Measurements from ENCODE around the gene MMEL1. TPM values are rescaled to one million over a fixed set of nuclear protein-coding genes. Genes with fewer than 3 reads are reported as not detected.

Gene MMEL1
- total RNA-seq, 3 donors from 2014 or later = 9.2 to 12.7 TPM; not detected in 1

GRCh38 chr1:2633366-2633935 is 635 bp upstream of the MMEL1 start:
- intact Hi-C loops (cut with DNase I; ENCODE audit: low total_unique reads) = no loop called here
- Histone ChIP-seq H3K27me3 (peaks cover 9 to 53% of the 10 kb centered on the region in 2 donors), H3K9me3 (peaks cover 7 to 11% of the 10 kb centered on the region in 2 donors), H3K36me3 (no peaks in the 10 kb centered on the region), H3K27ac (no peak overlapping the region), H3K4me1 (peaks cover 0 to 7% of the 10 kb centered on the region in 2 donors), H3K4me3 (no peak overlapping the region)
- TF ChIP-seq POLR2AphosphoS5 (IDR thresholded peaks at IDR 0.05) (no peak), POLR2A (IDR thresholded peaks at IDR 0.05) (no peak), CTCF (IDR thresholded peaks at IDR 0.05) (no peak)
- no peak for DNase-seq (ENCODE audit: low spot score in 2 of 2)

GRCh38 chr1:2632051-2632430 is 775 bp downstream of the MMEL1 start:
- H3K4me1 ChIP-seq = peaks cover 0 to 7% of the 10 kb centered on the region in 2 donors
- H3K36me3 ChIP-seq = no peaks in the 10 kb centered on the region
- H3K27ac ChIP-seq = no peak overlapping the region
- TF ChIP-seq POLR2AphosphoS5 (IDR thresholded peaks at IDR 0.05) (no peak), CTCF (IDR thresholded peaks at IDR 0.05) (no peak), POLR2A (IDR thresholded peaks at IDR 0.05) (no peak)
- intact Hi-C loops (cut with DNase I; ENCODE audit: low total_unique reads) = no loop called here
- H3K9me3 ChIP-seq = peaks cover 6 to 9% of the 10 kb centered on the region in 2 donors
- no peak overlapping the region for H3K4me3 ChIP-seq
- H3K27me3 ChIP-seq = peaks cover 9 to 65% of the 10 kb centered on the region in 2 donors
- no peak for DNase-seq (ENCODE audit: low spot score in 2 of 2)

GRCh38 chr1:2631136-2632050 is 1.4 kb downstream of the MMEL1 start:
- peaks cover 9 to 72% of the 10 kb centered on the region in 2 donors for H3K27me3 ChIP-seq
- no peak overlapping the region for H3K27ac ChIP-seq
- TF ChIP-seq CTCF (IDR thresholded peaks at IDR 0.05) (no peak), POLR2A (IDR thresholded peaks at IDR 0.05) (no peak), POLR2AphosphoS5 (IDR thresholded peaks at IDR 0.05) (no peak)
- no peaks in the 10 kb centered on the region for H3K36me3 ChIP-seq
- H3K9me3 ChIP-seq = peaks cover 0 to 2% of the 10 kb centered on the region in 2 donors
- intact Hi-C loops (cut with DNase I; ENCODE audit: low total_unique reads) = no loop called here
- no peak overlapping the region for H3K4me3 ChIP-seq
- peaks cover 0 to 7% of the 10 kb centered on the region in 2 donors for H3K4me1 ChIP-seq
- no peak for DNase-seq (ENCODE audit: low spot score in 2 of 2)

- Histone ChIP-seq H3K4me1 (peaks cover 0 to 7% of the 10 kb centered on the region in 2 donors), H3K9me3 (no peaks in the 10 kb centered on the region), H3K27ac (no peak overlapping the region), H3K4me3 (no peak overlapping the region), H3K36me3 (no peaks in the 10 kb centered on the region), H3K27me3 (peaks cover 9 to 78% of the 10 kb centered on the region in 2 donors)
- DNase-seq (ENCODE audit: low spot score in 2 of 2) = no peak
- TF ChIP-seq CTCF (IDR thresholded peaks at IDR 0.05) (no peak), POLR2AphosphoS5 (IDR thresholded peaks at IDR 0.05) (no peak), POLR2A (IDR thresholded peaks at IDR 0.05) (no peak)
- intact Hi-C loops (cut with DNase I; ENCODE audit: low total_unique reads) = no loop called here
These were observed 2.2 kb downstream of the MMEL1 start for GRCh38 chr1:2630498-2631135.
